ENCODE results near the gene CSF1R.

CSF1R gene

DNA sequence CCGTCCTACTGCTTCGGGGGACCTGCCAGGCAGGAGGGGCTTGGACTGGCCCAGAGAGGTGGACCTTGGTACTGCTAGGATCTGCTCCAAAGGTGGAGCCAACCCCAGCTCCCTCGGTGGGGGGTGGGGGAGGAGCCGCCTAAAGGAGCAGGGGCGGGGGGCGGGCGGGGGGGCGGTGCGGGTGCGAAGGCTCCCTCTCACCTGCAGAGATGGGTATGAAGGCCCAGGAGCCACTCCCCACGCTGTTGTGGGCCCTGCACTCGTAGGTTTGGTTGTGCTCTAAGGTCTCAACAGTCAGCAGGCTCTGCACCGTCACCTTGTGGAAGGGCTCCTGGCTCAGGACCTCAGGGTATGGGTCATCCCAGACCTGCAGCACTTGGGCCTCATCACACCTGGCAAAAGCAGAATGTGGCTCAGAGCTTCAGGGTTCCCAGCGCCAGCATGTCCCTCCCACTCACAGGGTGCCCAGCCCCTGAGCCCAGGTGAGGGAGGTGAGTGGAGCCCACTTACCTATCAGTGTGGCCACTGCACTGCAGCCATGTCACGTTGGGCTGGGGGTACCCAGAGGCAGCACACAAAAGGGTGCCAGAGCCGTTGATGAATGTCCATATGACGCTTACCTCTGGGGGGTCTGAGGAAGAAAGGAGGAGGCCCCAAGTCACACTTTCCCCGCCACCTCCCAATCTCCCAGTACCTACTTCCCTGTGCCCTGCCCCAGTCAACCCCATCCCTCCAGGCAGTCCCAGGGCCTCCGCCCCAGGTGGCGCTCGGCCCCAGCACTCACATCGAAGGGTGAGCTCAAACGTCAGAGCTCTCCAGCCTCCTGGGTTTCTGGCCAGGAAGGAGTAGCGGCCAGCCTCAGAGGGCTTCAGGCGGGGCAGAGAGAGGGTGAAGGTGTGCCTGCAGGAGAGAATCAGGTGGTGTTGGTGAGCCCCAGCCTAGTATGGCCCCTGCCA, 16.4 kb downstream of the CSF1R start:
- no peak for DNase-seq

DNA sequence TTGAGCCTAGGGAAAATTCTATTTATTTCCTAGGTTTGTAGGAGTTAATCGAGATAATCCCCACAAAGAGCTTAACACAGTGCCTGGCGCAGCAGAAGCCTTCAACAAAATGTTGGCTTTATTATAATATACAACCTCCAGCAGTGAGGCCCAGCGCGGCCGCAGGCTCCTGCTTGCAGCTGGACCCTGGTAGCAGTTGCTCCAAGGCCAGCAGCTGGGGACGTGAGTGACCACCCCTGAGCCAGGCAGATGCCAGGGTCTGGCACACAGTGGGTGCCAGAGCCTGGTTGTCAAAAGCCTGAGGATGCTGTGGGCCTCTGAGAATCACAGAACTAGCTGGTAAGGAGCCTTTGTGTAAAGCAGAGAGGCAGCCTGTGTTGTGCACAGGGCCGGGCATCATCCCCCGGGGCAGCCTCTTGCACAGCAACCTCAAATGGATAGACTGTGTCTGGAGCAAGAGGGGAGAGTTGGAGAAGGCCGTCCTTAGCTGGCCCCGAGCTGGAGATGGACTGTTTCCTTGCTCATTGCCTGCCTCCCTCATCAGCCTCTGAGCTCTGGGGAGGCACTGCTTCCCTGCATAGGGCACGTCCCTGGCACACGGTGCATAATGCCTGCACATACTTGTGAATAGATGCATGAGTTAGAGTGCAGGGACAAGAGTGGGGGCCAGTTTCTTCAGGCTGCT, 17.3 kb downstream of the CSF1R start:
- DNase-seq: no peak

DNA sequence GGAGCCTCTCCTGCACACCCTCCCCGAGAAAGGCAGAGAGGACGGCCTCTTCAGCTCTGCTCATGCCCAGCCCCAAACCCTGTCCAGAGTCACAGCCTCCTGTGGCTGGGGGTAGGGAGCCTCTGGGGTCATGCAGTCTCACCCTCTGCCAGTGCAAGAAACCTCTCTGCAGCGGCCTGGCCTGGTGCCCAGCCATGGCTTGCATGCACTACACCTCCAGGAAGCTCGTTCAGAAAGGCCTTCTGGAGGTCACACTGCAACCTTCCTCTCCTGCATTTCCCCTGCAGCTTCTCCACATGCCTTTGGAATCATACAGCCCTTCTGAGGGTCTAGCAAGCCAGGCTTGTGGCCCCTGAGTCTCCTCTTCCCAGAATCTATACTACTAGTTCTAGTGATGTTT, 17.9 kb downstream of the CSF1R start:
- DNase-seq: no peak

DNA sequence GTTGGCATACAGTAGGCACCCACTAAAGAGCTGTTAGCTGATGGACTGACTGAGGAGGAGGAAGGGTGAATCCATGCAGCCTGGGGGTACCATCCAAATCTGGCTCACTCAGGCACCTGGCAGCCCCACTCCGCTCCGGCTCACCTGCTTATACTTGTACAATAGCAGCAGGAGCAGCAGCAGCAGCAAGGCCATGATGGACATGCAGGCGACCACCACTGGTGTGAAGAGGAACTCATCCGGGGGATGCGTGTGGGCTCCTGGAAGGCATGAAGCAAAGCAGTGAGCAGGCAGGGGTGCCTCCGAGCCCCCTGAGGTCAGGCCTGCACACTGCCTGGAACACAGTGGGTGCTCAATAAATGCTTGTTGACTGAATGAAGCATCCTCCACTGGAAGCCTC, 18.3 kb downstream of the CSF1R start:
- no peak for DNase-seq

DNA sequence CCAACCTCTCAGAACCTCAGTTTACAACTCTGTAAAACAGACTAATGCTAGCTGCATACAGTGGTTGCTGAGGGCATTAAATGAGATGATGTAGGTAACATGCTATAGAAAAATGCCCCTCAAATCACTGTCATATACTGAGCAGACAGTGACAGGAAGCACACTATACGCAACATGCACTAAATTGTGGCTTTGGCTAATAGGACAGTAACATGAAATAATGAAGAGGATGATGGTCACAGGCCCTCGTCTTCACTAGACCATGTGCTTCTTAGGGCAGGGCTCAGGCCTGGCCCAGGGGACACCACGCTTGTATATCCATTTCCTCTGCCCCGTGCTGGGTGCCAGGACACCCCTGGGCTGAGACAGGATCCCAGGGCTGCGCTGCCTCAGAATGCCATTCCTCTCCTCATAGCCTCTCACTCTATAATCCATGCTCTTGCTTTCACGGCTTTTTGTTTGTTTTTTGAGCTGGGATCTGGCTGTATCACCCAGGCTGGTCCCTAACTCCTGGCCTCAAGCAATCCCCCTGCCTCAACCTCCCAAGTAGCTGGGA, 18.9 kb downstream of the CSF1R start:
- DNase-seq: no peak

DNA sequence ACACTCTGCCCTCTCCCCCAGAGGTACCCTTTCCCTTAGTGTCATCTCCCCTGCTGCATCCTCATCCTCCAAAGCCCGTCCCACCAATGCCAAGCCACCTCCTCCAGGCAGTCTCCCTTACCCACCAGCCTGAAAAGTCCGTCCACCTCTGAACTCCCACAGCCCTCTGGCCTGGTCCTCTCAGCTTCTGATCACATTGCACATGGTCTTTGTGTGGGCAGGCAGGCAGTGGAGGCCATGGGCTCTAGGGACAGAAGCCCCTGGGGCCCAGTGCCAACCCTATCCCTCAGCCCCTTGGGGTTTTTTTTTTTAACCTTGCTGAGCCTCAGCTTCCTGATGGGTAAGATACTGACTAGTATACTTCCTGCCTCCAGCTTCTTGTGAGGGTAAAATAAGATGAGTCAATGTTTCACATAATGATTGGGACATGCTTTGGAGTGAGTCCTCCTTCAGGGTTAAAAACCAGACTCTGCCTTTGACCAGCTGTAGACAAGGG, 19.4 kb downstream of the CSF1R start:
- DNase-seq: peak; percentile 70

DNA sequence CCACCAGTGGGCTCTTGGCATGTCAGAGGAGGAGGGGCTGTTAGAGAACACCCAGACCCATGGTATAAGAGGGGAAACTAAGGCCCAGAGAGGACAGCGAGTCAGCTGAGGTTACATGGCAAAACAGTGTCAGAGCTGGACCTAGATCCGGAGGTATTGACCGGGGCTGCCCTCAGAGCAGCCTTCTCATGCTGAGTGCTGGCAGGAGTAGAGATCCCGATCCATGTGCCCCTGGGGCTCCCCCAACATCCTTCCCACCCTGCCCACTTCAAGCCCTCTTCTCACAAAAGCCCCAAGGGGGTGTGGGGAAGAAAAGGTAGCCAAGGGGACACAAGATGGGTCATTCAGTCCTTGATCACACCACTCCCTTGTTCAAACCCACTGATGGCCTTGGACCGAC, 19.9 kb downstream of the CSF1R start:
- DNase-seq: no peak

DNA sequence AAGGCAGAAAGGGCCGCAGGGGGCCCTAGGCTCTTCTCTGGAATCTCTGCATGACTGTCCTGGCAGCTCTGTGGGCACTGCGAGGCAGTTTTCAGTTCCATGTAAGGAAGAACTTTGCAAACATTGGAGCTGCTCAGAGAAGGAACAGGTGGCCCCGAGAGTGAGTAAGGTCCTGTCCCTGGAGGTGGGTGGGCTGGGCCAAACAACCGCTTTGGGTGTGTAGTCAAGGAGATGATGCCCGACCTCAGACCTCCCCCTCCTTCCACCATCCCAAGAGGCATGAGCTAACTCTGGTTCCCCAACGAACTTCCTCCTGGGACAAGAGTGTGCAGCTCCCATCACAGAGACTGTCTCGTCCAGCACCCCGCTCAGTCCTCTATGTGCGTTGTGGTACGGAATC, 20.5 kb downstream of the CSF1R start:
- DNase-seq: no peak

DNA sequence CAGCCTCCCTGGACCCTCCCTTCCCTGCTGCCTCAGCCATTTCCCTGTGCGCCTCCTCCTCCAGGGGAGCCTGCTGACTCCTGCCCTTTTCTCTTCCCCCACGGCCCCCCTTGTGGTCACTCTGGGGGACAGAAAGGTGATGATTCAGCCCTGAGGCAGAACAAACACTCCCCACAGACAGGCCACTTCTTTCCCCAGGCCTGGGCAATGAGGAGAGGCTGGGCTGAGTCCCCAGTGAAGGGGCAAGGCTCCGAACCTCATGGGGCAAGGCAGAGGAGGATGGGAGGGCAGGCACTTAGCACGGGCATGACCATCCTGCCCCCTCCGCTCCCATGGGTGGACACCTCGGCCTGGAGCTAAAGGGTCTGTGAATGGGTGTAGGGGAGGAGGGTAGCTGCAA, 21.0 kb downstream of the CSF1R start:
- peak; percentile 31 for DNase-seq

DNA sequence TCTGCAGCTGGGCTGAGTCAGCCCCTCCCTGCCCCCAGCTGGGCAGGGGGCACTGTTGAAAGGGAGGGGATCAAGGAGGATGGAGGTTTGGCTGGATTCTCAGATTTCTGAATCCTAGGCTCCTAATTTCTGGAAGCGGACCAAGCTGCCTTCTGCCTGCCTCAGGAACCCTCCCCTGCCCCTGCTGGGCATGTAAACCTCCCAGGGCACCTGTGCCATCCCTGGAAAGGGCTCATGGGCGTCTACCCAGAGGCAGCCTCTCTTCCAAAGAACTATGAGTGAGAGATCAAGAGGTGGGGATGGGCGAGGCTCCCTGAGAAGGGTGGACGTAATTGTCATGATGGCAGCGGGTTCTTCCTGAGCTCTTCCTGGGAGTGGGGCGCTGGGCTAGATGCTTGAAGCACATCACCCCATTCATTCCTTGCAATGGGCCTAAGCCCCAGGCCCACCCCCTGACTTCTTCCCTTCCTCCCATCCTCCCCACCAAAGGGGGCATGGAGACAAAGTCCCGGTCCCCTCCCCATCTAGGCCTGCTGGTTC, 21.6 kb downstream of the CSF1R start:
- DNase-seq: no peak

DNA sequence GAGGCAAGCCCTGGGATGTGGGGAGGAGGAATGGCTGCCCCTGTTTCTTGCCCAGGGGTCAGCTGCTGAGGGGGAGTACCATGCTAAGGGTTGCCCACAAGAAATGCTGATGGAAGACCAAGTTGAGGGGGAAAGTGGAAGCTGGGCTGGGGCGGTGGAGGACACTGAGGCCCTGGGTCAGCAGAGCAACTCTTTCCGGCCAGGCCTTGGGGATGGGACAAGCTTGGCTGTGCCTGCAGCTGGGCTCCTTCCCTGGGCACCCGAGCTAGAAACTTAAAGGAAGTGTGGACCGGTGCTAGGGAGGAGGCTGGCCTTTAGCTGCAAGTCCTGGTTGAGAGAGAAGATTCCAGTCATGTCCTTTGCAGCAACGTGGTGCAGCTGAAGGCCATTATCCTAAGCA, 22.7 kb downstream of the CSF1R start:
- no peak for DNase-seq

DNA sequence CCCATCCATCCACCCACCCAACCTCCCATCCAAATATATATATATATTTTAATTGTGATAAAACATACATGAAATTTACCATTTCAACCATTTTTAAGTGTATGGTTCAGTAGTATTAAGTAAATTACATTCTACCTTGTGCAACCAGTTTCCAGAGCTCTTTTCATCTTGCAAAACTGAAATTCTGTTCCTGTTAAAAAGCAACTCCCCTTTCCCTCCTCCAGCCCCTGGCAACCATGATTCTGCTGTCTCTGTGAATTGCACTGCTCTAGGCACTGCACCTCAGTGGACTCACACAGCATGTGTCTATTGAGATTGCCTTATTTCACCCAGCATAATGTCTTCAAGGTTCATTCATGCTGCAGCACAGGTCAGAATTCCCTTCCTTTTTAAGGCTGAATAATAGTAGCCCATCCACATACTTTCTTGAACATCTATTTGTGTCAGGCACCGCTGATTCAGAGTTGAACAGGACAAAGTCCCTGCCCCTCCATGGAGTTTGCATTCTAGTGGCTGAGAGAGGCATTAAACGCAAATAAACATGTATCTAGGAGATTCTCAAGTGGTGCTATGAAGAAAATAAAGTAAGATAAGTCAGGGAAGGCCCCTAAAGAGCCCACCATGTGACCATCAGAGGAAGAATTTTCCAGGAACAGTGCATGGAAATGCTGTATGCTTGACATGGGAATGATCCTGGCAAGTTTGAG, 24.0 kb downstream of the CSF1R start:
- no peak for DNase-seq

DNA sequence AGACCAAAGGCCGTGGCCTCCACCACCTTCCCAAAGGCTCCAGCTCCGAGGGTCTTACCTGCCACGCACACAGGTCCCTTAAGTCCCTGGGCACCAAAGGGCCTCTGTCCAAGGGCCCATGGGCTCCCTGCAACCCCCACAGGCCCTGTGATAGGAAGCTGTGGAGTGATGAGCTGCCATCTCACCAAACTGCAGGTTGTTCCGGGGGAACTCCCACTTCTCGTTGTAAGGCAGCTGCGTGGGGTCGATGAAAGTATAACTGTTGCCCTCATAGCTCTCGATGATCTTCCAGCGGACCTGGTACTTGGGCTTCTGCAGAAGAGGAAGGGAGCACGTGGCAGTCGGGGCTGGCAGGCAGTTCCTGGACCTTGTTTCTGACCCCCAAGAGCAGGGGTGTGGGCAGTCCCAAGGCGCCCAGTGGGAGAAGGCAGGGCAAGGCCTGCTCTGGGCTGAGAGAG, 24.8 kb downstream of the CSF1R start:
- DNase-seq: no peak

DNA sequence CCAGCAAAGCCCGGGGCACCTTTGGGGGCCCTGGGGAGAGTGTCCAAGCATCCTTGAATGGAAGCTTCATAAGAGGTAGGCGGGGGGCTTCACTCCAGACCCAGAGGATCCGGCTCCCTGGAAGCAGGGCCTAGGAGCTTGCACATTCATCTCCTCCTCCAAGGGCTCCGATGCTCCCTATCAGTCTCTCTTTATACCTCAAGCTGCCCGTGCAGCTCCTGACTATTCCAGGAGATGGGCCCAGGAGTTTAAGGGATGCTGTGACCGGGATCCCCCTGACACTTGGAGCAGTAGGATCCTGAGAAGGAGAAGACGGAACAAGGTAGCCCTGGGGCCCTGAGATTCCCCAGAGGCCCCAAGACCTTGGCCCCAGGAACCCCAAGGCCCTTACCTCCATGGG, 25.9 kb downstream of the CSF1R start:
- no peak for DNase-seq

DNA sequence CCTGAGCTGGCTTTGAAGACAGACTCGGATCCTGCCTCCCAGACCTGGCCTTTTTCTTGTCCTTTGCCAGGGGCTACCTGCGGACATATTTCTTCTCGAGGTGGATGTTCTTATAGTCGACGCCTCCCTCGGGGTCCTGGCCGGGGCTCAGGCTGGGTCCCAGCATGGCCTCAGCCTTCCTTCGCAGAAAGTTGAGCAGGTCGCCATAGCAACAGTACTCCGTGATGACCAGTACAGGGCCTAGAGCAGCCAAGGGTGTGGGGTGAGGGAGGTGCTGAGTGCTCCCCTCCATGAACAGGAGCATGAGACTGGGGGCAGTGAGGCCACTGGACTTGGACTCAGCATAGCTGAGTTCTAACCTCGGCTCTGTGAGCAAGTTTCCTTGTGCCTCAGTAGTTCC, 26.7 kb downstream of the CSF1R start:
- DNase-seq: no peak

DNA sequence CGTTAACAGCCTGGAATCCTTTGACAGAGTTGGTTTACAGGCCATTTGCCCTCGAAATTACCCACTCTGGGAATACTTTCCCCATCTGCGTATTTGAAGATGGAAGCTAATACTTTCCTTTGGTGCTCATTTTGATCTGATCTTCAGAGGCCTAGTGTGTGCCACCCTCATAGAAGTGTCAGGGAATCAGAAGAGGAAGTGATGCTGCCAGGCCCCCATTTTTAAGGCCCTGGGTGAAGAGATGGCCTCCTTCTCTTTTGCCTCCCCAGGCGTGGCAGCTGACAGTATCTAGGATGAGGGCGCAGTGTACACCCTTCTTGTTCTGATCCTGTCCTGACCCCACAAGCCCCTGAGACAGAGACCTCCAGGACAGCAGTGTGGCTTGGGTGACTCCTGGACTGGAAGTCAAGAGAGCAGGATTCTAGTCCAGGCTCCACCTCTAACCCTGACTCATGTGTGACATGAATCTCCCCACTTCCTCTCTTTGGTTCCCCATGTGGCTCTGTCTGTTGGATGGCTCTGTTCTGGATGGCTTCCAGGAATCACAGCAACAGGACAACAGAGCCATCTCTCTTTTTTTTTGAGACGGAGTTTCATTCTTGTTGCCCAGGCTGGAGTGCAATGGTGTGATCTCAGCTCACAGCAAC, 27.8 kb downstream of the CSF1R start:
- DNase-seq: peak; percentile 80

DNA sequence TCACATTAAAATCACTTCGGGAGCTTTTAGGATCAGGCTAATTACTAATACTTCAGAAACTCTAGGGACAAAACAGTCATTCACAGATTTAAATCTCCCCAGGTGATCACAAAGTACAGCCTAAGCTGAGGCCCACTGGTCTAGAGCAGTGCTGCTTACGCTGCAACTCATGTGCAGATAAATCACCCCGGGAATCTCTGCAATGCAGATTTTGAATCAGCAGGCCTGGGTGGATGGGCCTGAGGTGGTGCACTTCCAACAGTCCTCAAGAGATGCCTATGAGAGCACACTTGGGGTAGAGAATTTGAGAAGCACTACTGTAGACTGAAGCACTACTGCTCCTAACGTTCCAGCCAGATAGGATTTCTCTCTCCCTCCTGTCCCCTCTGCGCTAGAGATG, 28.4 kb downstream of the CSF1R start:
- DNase-seq: peak; percentile 51

DNA sequence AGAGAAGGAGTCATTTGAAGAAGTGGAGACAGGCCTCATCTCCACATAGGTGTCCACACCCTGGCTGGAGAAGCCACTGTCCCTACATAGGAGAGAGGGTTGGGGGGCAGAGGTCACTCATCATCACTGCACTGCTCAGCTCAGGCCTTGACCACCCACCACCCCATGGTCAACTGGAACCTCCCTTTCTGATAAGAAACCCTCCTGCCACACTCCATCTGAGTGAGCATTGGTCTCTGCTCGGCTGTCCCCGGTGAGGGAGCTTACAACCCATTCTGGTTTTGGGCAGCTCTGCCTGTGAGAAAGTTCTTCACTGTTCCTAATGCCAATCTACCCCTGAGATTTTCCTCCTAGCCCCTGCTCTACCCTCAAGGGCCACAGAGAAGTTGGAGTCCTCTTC, 28.8 kb downstream of the CSF1R start:
- no peak for DNase-seq

DNA sequence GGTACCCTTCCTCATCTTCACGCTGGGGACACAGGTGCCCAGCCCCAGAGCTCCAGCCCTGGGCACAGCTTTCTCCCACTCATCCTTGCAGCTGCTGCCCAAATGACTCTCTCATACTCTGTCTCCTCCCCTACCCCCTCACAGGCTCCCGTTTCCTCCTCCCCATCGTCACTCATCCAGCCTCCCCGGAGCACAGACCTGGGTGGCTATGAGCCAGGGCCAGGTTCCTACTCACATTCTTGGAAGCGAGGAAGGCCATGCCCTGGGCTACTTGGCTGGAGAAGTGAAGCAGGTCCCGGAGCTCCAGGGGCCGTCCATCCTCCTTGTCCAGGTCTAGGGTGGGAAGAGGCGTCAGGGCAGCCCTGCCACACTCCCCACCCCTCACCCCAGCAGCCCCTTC, 29.3 kb downstream of the CSF1R start:
- no peak for DNase-seq

DNA sequence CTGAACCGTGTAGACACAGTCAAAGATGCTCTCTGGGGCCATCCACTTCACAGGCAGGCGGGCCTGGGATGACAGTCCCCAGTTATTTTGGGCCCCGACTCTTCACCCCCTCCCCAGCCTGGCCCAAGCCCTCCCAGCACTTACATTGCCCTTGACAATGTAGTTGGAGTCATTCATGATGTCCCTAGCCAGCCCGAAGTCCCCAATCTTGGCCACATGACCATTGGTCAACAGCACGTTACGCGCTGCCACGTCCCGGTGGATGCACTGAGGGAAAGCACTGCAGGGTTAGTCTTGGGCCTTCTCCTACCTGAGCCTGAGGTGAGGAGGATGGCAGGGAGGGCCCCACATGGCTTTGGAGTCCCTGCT, 30.3 kb downstream of the CSF1R start:
- no peak for DNase-seq

DNA sequence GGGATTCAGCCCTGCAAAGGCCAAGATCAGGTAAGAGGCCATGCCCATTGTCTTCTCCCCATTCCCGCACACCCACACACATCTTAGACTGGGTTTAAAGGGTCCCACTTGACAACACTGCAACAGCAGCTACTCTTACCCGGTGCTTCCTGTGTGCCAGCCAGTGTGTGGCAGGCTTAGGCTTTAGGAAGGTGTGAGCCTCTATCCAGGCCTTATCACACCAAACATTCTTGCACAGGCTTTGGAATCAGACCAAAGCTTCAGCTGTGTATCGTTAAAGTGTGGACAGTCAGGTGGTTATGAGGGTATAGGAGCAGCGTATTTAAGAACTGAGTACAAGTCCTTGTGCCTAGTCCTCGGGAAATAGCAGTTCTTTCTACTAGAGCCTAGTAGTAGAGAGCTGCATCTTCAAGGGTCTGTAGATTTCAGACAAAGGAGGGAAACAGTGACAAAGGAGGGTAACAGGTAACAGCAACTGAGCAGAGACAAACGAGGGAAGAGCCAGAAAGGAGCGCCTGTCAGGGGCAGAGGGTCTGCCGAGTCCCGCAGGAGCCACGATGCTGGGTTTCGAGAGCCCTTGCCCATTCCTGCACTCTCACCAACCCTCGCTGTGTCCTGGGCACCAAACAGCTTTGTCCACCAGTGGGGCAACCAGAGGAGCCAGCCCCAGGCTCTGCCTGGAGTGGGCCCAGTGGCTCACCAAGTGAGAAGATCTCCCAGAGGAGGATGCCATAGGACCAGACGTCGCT, 30.9 kb downstream of the CSF1R start:
- DNase-seq: no peak
